ENCODE results near the gene PIF1. TPM values are rescaled to one million over a fixed set of nuclear protein-coding genes. Genes with fewer than 3 reads are reported as not detected.

PIF1 gene
- total and polyA plus RNA-seq, 3 experiments from 2014 or later, result 0.25 to 14.7 (median 14.6) TPM

DNA sequence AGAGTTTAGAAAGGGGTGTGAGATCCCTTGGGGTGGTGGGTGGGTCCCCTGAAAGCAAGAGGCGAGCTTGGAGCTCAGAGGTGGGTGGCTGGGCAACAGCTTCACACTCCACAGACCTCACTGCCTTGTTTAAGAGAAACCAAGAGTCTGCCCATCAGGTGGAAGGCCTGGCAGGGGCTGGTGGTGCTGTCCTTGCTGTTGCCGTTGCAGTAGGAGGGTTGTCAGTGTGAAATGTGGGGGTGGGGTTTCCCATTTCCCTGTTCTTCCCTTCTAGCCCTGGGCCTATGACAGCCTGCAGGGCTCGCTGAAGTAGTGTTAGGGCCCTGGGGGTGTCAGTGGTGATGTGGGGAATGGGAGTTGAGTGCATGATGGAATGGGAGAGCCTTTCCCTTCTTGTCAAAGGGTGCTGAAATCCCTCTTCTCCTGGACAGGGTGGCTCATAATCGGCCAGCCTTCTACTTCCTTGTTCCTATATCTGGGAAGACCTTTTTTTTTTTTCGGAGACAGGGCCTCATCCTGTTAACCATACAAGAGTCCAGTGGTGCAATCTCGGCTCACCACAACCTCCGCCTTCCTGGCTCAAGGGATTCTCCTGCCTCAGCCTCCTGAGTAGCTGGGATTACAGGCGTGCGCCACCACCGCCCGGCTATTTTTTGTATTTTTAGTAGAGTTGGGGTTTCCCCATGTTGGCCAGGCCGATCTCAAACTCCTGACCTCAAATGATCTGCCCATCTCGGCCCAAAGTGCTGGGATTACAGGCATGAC lies 20.6 kb upstream of the PIF1 start:
- no peaks in the 10 kb centered on the region for H3K27me3 ChIP-seq (ENCODE audit: insufficient read depth, low read length, poor library complexity, severe bottlenecking)
- H3K9me3 ChIP-seq (ENCODE audit: low read length), result no peaks in the 10 kb centered on the region
- ChIA-PET POLR2A (interaction anchor here (0.6 to 2.5 kb wide), 2 partner anchors 9 to 48 kb away, joined by 6 to 16 read pairs; no protein-coding TSS in a partner anchor), CTCF (interaction anchor here (1.3 to 6.1 kb wide), 2 partner anchors 9 to 60 kb away, joined by 3 to 30 read pairs; no protein-coding TSS in a partner anchor)
- H3K9me3 Mint-ChIP-seq, result no peaks in the 10 kb centered on the region
- peak overlapping the region; percentile 18 for H3K27ac ChIP-seq (ENCODE audit: low read depth, low read length)
- no peak for DNase-seq
- H3K27me3 Mint-ChIP-seq, result no peaks in the 10 kb centered on the region
- H3K36me3 ChIP-seq (ENCODE audit: insufficient read depth, low read length), result peaks cover 15% of the 10 kb centered on the region
- H3K36me3 Mint-ChIP-seq, result peaks cover 0 to 54% (median 9%) of the 10 kb centered on the region in 3 donors
- peaks cover 58% of the 10 kb centered on the region for H3K4me1 ChIP-seq (ENCODE audit: insufficient read depth, low read length)
- peak overlapping the region; percentile 67 to 99 (median 97) for H3K4me3 Mint-ChIP-seq
- no peak overlapping the region for H3K4me3 ChIP-seq (ENCODE audit: low read length)
- peak overlapping the region; percentile 43 to 97 (median 92) for H3K27ac Mint-ChIP-seq
- peaks cover 59 to 82% (median 78%) of the 10 kb centered on the region in 3 donors for H3K4me1 Mint-ChIP-seq

DNA sequence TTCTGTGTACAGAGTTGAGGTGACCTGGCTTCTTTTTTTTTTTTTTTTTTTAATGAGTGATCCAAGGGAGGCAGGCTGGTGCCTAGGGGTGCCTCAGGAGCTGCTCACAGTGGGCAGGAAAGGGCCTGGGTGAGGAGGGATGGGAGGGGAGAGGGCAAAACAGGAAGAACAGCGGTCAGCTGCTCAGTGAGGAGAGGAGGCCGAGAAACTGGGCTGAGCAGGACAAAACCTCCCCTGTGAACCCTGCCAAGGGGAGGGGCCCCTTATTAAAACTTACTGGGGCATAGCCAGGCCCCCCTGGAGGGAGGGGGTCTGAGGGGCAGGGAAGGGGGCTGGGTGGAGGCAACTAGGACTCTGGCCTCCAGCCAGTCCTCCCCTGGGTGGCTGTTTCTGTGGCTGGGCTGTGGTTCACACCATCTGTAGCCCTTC lies 19.8 kb upstream of the PIF1 start:
- Histone ChIP-seq H3K4me1 (ENCODE audit: insufficient read depth, low read length) (peaks cover 66% of the 10 kb centered on the region), H3K4me3 (ENCODE audit: low read length) (peak overlapping the region; percentile 36), H3K27ac (ENCODE audit: low read depth, low read length) (peak overlapping the region; percentile 18), H3K27me3 (ENCODE audit: insufficient read depth, low read length, poor library complexity, severe bottlenecking) (no peaks in the 10 kb centered on the region), H3K9me3 (ENCODE audit: low read length) (no peaks in the 10 kb centered on the region), H3K36me3 (ENCODE audit: insufficient read depth, low read length) (peaks cover 10% of the 10 kb centered on the region)
- Mint-ChIP-seq H3K36me3 (peaks cover 0 to 46% (median 5%) of the 10 kb centered on the region in 3 donors), H3K9me3 (no peaks in the 10 kb centered on the region), H3K27me3 (peaks cover 0 to 1% of the 10 kb centered on the region in 2 donors), H3K4me1 (peaks cover 60 to 79% (median 76%) of the 10 kb centered on the region in 3 donors), H3K4me3 (peak overlapping the region; percentile 77 to 99 (median 97)), H3K27ac (peak overlapping the region; percentile 43 to 99 (median 91))
- ChIA-PET CTCF (interaction anchor here (3.6 to 6.1 kb wide), 2 partner anchors 9 to 49 kb away, joined by 20 to 30 read pairs; no protein-coding TSS in a partner anchor), POLR2A (interaction anchor here (2.5 kb wide), 1 partner anchor 49 kb away, joined by 16 read pairs; no protein-coding TSS in a partner anchor)
- DNase-seq, result no peak

DNA sequence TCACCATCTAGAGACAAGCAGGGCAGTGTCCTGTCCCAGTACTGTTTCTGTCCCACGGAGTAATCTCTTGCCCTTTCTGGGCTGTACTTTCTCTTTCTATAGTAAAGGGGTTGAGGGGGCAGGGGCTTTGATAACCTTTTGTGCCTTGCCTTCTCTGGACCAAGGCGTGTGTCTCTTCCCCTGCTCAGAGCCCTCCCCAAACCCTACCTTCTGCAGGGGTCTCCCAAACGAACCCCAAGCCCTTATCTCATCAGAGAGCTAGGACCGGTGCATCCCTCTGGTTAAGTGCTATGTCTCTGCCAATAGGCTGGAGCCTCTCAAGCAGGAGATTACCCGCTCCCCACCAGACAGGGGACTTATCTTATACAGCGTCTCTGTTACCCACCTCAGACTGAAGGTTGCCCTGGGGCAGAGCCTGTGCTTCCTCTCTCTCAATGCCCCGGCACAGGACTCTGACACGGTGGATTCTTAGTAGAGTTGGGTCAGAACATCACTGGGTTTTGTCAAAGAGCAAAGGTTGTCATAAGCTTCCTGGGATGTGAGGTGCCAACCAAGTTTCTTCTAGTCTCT lies 19.2 kb upstream of the PIF1 start:
- no peaks in the 10 kb centered on the region for H3K27me3 ChIP-seq (ENCODE audit: insufficient read depth, low read length, poor library complexity, severe bottlenecking)
- Mint-ChIP-seq H3K4me1 (peaks cover 63 to 80% (median 77%) of the 10 kb centered on the region in 3 donors), H3K27ac (peak overlapping the region; percentile 43 to 99 (median 91)), H3K36me3 (peaks cover 0 to 40% (median 5%) of the 10 kb centered on the region in 3 donors), H3K4me3 (peak overlapping the region; percentile 77 to 99 (median 97)), H3K9me3 (no peaks in the 10 kb centered on the region), H3K27me3 (peaks cover 0 to 1% of the 10 kb centered on the region in 2 donors)
- POLR2A ChIA-PET, result interaction anchor here (2.5 kb wide), 1 partner anchor 49 kb away, joined by 16 read pairs; no protein-coding TSS in a partner anchor
- peak in 4 of 5 donors; percentile 29 to 61 (median 34) for DNase-seq
- H3K27ac ChIP-seq (ENCODE audit: low read depth, low read length), result peak overlapping the region; percentile 18
- H3K4me3 ChIP-seq (ENCODE audit: low read length), result peak overlapping the region; percentile 36
- peaks cover 66% of the 10 kb centered on the region for H3K4me1 ChIP-seq (ENCODE audit: insufficient read depth, low read length)
- peaks cover 10% of the 10 kb centered on the region for H3K36me3 ChIP-seq (ENCODE audit: insufficient read depth, low read length)
- CTCF ChIA-PET, result interaction anchor here (1.0 to 6.1 kb wide), 4 partner anchors 8 to 61 kb away, joined by 3 to 30 read pairs (median 14); no protein-coding TSS in a partner anchor
- no peaks in the 10 kb centered on the region for H3K9me3 ChIP-seq (ENCODE audit: low read length)

DNA sequence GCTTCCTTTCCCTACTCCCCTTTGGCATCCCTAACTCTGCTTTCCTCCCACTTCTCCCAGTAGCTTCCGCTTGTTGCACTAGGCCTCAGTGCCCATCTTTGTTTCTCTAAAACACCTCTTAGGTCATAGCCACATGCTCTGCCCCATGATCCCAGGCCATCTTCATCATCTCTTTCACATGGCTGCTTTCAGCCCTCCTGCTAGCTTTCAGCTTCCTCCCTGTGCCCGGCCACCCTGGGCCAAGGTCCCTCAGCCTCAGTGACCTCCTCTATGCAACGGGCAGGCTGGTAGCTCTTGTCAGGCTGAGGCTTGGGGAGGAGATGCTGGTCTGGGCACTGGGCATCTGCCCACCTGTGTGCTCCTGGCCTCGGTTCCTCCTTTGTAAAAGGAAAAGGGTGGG lies 18.5 kb upstream of the PIF1 start:
- peaks cover 0 to 36% (median 5%) of the 10 kb centered on the region in 3 donors for H3K36me3 Mint-ChIP-seq
- peaks cover 0 to 1% of the 10 kb centered on the region in 2 donors for H3K27me3 Mint-ChIP-seq
- H3K36me3 ChIP-seq (ENCODE audit: insufficient read depth, low read length), result peaks cover 10% of the 10 kb centered on the region
- H3K4me3 ChIP-seq (ENCODE audit: low read length), result peak overlapping the region; percentile 36
- no peaks in the 10 kb centered on the region for H3K9me3 Mint-ChIP-seq
- H3K4me3 Mint-ChIP-seq, result peak overlapping the region; percentile 77 to 99 (median 97)
- no peak for DNase-seq
- H3K4me1 Mint-ChIP-seq, result peaks cover 67 to 85% (median 84%) of the 10 kb centered on the region in 3 donors
- ChIA-PET POLR2A (interaction anchor here (1.5 to 2.0 kb wide), 2 partner anchors 18 to 51 kb away, joined by 3 to 8 read pairs; partner anchors contain the start of gene PIF1), CTCF (interaction anchor here (1.0 to 6.1 kb wide), 4 partner anchors 7 to 62 kb away, joined by 3 to 30 read pairs (median 14); no protein-coding TSS in a partner anchor)
- H3K4me1 ChIP-seq (ENCODE audit: insufficient read depth, low read length), result peaks cover 70% of the 10 kb centered on the region
- no peaks in the 10 kb centered on the region for H3K9me3 ChIP-seq (ENCODE audit: low read length)
- H3K27me3 ChIP-seq (ENCODE audit: insufficient read depth, low read length, poor library complexity, severe bottlenecking), result no peaks in the 10 kb centered on the region
- peak overlapping the region; percentile 13 for H3K27ac ChIP-seq (ENCODE audit: low read depth, low read length)
- peak overlapping the region; percentile 43 to 99 (median 91) for H3K27ac Mint-ChIP-seq

DNA sequence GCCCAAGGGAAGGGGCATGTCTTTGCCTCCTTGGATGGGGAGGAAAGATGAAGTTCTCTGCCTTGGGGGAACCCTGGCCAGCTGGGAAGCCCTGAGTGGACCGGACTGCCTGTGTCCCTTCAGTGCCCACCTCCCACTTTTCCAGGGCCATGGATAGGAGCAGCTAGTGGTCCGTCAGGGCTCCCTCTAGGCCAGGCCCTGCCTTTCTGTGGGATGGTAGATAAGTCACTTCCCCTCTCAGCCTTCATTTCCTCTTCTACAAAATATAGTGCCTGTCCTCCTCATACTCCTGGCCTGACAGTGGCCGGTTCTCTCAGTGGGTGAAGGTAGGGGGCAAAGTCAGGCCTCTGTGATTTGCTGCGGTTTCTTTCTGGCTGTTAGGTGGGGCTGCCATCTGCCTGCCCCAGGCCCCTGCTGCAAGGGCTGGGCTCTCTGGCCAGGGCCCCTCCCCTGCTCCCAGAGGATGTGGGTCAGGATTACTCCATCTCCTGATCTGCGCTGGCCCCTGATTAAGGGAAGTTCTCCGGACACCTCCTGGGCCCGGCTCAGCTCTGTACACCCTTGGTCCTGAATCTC lies 17.6 kb upstream of the PIF1 start:
- Histone ChIP-seq H3K27ac (ENCODE audit: low read depth, low read length) (peak overlapping the region; percentile 77), H3K27me3 (ENCODE audit: insufficient read depth, low read length, poor library complexity, severe bottlenecking) (no peaks in the 10 kb centered on the region), H3K4me1 (ENCODE audit: insufficient read depth, low read length) (peaks cover 79% of the 10 kb centered on the region), H3K36me3 (ENCODE audit: insufficient read depth, low read length) (peaks cover 6% of the 10 kb centered on the region), H3K9me3 (ENCODE audit: low read length) (no peaks in the 10 kb centered on the region), H3K4me3 (ENCODE audit: low read length) (peak overlapping the region; percentile 93)
- Mint-ChIP-seq H3K9me3 (no peaks in the 10 kb centered on the region), H3K27me3 (peaks cover 0 to 1% of the 10 kb centered on the region in 2 donors), H3K27ac (peak overlapping the region; percentile 79 to 99 (median 92)), H3K36me3 (peaks cover 0 to 28% (median 2%) of the 10 kb centered on the region in 3 donors), H3K4me3 (peak overlapping the region; percentile 77 to 99 (median 97)), H3K4me1 (peaks cover 71 to 88% (median 87%) of the 10 kb centered on the region in 3 donors)
- DNase-seq, result no peak
- POLR2A ChIA-PET, result interaction anchor here (0.6 to 2.0 kb wide), 4 partner anchors 17 to 61 kb away, joined by 3 to 8 read pairs (median 4); partner anchors contain the start of gene PIF1
- CTCF ChIA-PET, result interaction anchor here (1.0 to 6.1 kb wide), 4 partner anchors 7 to 63 kb away, joined by 5 to 30 read pairs (median 14); no protein-coding TSS in a partner anchor

DNA sequence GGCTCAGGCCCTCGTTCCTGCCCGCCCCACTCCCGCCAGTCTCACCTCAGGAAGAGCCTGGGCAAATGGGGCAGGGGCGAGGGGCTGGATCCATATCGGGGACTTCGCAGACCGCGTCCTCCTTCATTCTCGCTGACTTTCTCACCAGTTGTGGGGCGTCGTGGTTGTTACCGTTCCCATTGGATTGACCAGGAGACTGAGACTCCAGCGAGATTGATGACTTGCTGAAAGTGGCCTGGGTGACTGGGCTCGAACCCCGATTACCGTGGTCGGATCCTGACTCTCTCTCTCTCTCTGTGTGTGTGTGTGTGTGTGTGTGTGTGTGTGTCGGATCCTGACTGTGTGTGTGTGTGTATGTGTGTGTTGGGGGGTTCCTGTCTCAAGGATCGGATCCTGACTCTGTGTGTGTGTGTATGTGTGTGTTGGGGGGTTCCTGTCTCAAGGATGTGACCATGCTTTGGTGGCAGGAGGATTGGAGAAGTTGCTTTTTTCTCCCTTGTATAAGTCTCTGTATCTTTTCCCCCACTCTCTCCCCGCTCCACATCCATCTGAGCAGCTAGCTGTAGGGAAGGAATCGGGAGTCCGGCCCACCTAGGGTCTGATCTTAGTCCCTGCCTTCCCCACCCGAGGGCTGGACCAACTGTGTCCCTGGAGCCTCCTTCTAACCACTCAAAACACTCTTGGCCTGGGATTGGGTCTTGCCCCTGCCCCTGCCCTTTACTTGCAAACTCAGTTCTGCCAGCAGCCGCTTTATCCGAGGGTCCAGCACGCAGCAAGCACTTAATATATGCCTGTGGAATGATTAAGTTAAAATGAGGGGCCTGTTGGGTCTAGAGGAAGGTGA lies 16.9 kb upstream of the PIF1 start:
- POLR2A ChIA-PET, result interaction anchor here (1.5 to 2.0 kb wide), 2 partner anchors 17 to 52 kb away, joined by 3 to 8 read pairs; partner anchors contain the start of gene PIF1
- peak overlapping the region; percentile 77 for H3K27ac ChIP-seq (ENCODE audit: low read depth, low read length)
- peak overlapping the region; percentile 93 for H3K4me3 ChIP-seq (ENCODE audit: low read length)
- H3K9me3 Mint-ChIP-seq, result no peaks in the 10 kb centered on the region
- peaks cover 0 to 24% (median 0%) of the 10 kb centered on the region in 3 donors for H3K36me3 Mint-ChIP-seq
- peaks cover 0 to 1% of the 10 kb centered on the region in 2 donors for H3K27me3 Mint-ChIP-seq
- no peaks in the 10 kb centered on the region for H3K27me3 ChIP-seq (ENCODE audit: insufficient read depth, low read length, poor library complexity, severe bottlenecking)
- peak overlapping the region; percentile 86 to 99 (median 96) for H3K27ac Mint-ChIP-seq
- peak in 1 of 5 donors; percentile 23 for DNase-seq
- H3K36me3 ChIP-seq (ENCODE audit: insufficient read depth, low read length), result peaks cover 4% of the 10 kb centered on the region
- H3K4me1 ChIP-seq (ENCODE audit: insufficient read depth, low read length), result peaks cover 79% of the 10 kb centered on the region
- peak overlapping the region; percentile 77 to 99 (median 97) for H3K4me3 Mint-ChIP-seq
- H3K9me3 ChIP-seq (ENCODE audit: low read length), result no peaks in the 10 kb centered on the region
- H3K4me1 Mint-ChIP-seq, result peaks cover 74 to 88% (median 87%) of the 10 kb centered on the region in 3 donors
- CTCF ChIA-PET, result interaction anchor here (1.0 to 3.6 kb wide), 3 partner anchors 10 to 63 kb away, joined by 5 to 20 read pairs (median 9); no protein-coding TSS in a partner anchor
